Natural killer cell (primary cell): ENCODE data around the gene SMAGP. TPM values are rescaled to one million over a fixed set of nuclear protein-coding genes. Genes with fewer than 3 reads are reported as not detected.
"Not testable (repeated sequence)": the region's sequence is repeated elsewhere in the genome, so short reads cannot be mapped to it uniquely, and the experiment has no call there.

Experiments
- ATAC-seq, 3 donors: fragments of 150-1000 bp in 2 of 3; fragments of 200-7000 bp in 1 of 3; cut with Tn5 transposase; 1 replicate in 1 of 3; 2 replicates in 2 of 3; pipeline ENCODE4 v1.10.0; 2021; ENCODE audit warnings: mild to moderate bottlenecking in 2 of 3, moderate library complexity in 2 of 3
- DNase-seq, 2 donors: peaks; one replicate each; pipeline versions ENCODE4 v3.0.0 to v3.0.0-alpha.2; 2013 to 2021; ENCODE audit warnings: mixed read lengths in 1 of 2
- H3K27ac ChIP-seq: one replicate; pipeline ENCODE4 v1.5.1; 2013; ENCODE audit warnings: mild to moderate bottlenecking, low read length
- H3K27me3 ChIP-seq: one replicate; pipeline ENCODE4 v1.6.1; 2013; ENCODE audit warnings: low read length; ENCODE audit not compliant: control insufficient read depth, insufficient read depth
- H3K36me3 ChIP-seq: one replicate; pipeline ENCODE4 v1.6.1; 2013; ENCODE audit warnings: low read length; ENCODE audit not compliant: control insufficient read depth, insufficient read depth
- H3K4me1 ChIP-seq: one replicate; pipeline ENCODE4 v1.6.1; 2013; ENCODE audit warnings: low read length; ENCODE audit not compliant: control insufficient read depth, insufficient read depth
- H3K4me3 ChIP-seq: one replicate; pipeline ENCODE4 v1.5.1; 2013; ENCODE audit warnings: low read length
- H3K9me3 ChIP-seq: one replicate; pipeline ENCODE4 v1.6.1; 2013; ENCODE audit warnings: low read length; ENCODE audit not compliant: control insufficient read depth, insufficient read depth
- H3K27ac Mint-ChIP-seq, 2 donors: one replicate each; pipeline ENCODE4 v1.8.0; 2022; ENCODE audit warnings: mild to moderate bottlenecking in 2 of 2, mixed read lengths in 2 of 2, moderate library complexity in 1 of 2
- H3K27me3 Mint-ChIP-seq, 2 donors: one replicate each; pipeline ENCODE4 v1.8.0; 2022; ENCODE audit warnings: low read depth in 2 of 2, mixed read lengths in 2 of 2
- H3K36me3 Mint-ChIP-seq: one replicate; pipeline ENCODE4 v1.8.0; 2022; ENCODE audit warnings: mixed read lengths
- H3K4me1 Mint-ChIP-seq, 2 donors: one replicate each; pipeline ENCODE4 v1.8.0; 2022; ENCODE audit warnings: mixed read lengths in 2 of 2
- H3K4me3 Mint-ChIP-seq: one replicate; pipeline ENCODE4 v1.8.0; 2022; ENCODE audit warnings: mild to moderate bottlenecking, moderate library complexity, mixed read lengths
- H3K9me3 Mint-ChIP-seq, 2 donors: one replicate each; pipeline ENCODE4 v1.8.0; 2022; ENCODE audit warnings: mixed read lengths in 2 of 2
- WGBS: methylation state at CpG from one replicate; pipeline ENCODE4 v1.1.7; 2013; ENCODE audit warnings: missing lambda C conversion rate; ENCODE audit not compliant: insufficient coverage; 5-methylcytosine and 5-hydroxymethylcytosine counted together
- intact Hi-C: fragments of 100-400 bp; cut with micrococcal nuclease; formaldehyde crosslinking; loops from one replicate; pipeline ENCODE4 v1.14.2; 2022
- total RNA-seq, 4 donors: library from RNA; stranded (reverse); fragments of 120-200 nt in 1 of 4; gene quantifications; one replicate each; pipeline versions ENCODE4 v1.2.3 to v1.2.4, GENCODE V29; 2013 to 2022
- TF ChIP-seq, protein P1 (sequence below): fragments of 200-600 bp; IDR thresholded peaks from one replicate; pipeline ENCODE4 v1.8.0; 2022; ENCODE audit warnings: antibody characterized with exemption

The SMAGP gene
- total RNA-seq, 3 donors from 2014 or later (not counting 1 experiment from before 2014, with no cell fraction given): 6.5 to 26.2 (median 19.0) TPM

DNA sequence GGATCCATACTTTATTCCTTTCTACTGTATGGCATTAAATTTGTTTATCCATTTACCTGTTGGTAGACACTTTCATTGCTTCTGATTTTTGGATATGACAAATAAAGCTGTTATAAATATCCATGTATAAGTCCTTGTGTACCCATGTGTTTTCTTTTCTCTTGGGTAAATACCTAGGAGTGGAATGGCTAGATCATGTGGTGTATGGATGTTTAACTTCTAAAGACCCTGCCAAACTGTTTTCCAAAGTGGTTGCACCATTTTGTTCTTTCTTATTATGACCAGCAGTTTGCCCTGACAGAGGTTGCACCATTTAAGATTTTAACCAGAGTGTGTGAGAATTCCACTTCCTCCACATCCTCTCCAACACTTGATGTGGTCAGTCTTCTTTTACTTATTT lies 37.6 kb downstream of the SMAGP start:
- ATAC-seq (no peak), DNase-seq (no peak)
- H3K4me3 Mint-ChIP-seq: no peak overlapping the region
- H3K4me1 Mint-ChIP-seq: peaks cover 0 to under 1% of the 10 kb centered on the region in 2 donors
- no peak overlapping the region for H3K27ac Mint-ChIP-seq
- Histone ChIP-seq H3K4me1 (no peaks in the 10 kb centered on the region), H3K27ac (no peak overlapping the region), H3K9me3 (no peaks in the 10 kb centered on the region), H3K36me3 (no peaks in the 10 kb centered on the region), H3K4me3 (no peak overlapping the region), H3K27me3 (no peaks in the 10 kb centered on the region)
- no peaks in the 10 kb centered on the region for H3K9me3 Mint-ChIP-seq
- TF ChIP-seq, protein P1, sequence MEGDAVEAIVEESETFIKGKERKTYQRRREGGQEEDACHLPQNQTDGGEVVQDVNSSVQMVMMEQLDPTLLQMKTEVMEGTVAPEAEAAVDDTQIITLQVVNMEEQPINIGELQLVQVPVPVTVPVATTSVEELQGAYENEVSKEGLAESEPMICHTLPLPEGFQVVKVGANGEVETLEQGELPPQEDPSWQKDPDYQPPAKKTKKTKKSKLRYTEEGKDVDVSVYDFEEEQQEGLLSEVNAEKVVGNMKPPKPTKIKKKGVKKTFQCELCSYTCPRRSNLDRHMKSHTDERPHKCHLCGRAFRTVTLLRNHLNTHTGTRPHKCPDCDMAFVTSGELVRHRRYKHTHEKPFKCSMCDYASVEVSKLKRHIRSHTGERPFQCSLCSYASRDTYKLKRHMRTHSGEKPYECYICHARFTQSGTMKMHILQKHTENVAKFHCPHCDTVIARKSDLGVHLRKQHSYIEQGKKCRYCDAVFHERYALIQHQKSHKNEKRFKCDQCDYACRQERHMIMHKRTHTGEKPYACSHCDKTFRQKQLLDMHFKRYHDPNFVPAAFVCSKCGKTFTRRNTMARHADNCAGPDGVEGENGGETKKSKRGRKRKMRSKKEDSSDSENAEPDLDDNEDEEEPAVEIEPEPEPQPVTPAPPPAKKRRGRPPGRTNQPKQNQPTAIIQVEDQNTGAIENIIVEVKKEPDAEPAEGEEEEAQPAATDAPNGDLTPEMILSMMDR: no peak
- H3K27me3 Mint-ChIP-seq: no peaks in the 10 kb centered on the region
- intact Hi-C loops: no loop called here
- no peaks in the 10 kb centered on the region for H3K36me3 Mint-ChIP-seq

DNA sequence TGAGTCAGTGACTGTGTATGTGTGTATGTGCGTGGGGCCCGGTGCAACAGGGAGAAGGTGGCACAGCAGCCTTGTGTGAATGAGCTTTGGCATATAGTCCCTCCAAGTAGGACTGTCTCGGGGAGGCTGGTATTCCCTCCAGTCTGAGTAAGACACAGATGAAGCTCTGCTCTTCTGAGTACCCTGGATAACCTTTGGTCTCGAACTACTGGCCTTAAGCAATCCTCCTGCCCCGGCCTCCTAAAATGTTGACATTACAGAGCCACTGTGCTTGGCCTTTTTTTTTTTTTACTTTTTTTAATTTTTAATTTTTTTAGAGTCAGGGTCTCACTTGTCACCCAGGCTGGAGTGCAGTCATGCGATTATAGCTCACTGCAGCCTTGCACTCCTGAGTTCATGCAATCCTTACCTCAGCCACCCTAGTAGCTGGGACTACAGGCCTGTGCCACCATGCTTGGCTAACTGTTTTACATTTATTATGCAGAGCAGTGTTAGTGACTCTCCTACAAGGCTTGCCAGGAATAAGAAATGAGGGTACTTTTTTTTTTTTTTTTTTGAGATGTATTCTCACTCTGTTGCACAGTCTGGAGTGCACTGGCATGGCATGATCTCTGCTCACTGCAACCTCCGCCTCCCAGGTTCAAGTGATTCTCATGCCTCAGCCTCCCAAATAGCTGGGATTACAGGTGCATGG lies 41.0 kb downstream of the SMAGP start:
- ATAC-seq (no peak), DNase-seq (no peak)
- H3K9me3 Mint-ChIP-seq: no peaks in the 10 kb centered on the region
- TF ChIP-seq, protein P1: no peak
- Histone ChIP-seq H3K9me3 (no peaks in the 10 kb centered on the region), H3K27me3 (no peaks in the 10 kb centered on the region), H3K4me3 (no peak overlapping the region), H3K36me3 (no peaks in the 10 kb centered on the region), H3K4me1 (no peaks in the 10 kb centered on the region), H3K27ac (no peak overlapping the region)
- no peaks in the 10 kb centered on the region for H3K36me3 Mint-ChIP-seq
- H3K27ac Mint-ChIP-seq: no peak overlapping the region
- H3K4me1 Mint-ChIP-seq: no peaks in the 10 kb centered on the region
- no peak overlapping the region for H3K4me3 Mint-ChIP-seq
- no peaks in the 10 kb centered on the region for H3K27me3 Mint-ChIP-seq
- intact Hi-C loops: no loop called here
- WGBS: 98% methylated on average over 7 of the region's 7 CpGs

DNA sequence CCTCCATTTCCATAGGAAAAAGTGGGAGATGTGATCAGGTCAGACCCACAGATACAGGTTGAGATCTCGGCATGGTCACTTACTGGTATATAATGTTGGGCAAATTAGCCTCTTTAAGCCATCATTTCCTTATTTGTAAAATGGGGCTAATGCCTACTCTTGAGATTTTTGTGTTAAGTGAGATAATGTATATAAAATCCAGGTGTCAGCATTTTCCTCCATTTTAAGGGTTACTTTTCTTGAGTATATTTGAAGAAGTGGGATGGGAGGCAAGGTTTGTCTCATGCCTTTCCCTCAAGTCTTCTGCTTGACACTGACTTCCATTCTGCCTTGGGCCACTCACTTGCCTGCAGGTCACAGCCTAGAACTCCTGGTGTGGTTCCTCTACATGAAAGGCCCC lies 42.3 kb downstream of the SMAGP start:
- H3K27me3 Mint-ChIP-seq: no peaks in the 10 kb centered on the region
- intact Hi-C loops: no loop called here
- WGBS: 100% methylated on average over 1 of the region's 1 CpG

DNA sequence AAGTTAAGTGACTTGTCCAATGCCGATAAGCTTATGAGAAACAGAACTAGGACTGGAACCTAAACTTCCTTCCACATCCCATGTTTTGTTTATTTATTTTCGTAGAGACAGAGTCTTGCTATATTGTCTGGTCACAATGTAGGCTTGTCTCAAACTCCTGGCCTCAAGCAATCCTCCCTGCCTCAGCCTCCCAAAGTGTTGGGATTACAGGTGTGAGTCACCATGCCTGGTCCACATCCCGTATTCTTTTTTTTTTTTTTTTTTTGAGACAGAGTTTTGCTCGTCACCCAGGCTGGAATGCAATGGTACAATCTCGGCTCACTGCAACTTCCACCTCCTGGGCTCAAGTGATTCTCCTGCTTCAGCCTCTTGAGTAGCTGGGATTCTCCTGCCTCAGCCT lies 43.1 kb downstream of the SMAGP start:
- H3K4me3 ChIP-seq, H3K27ac ChIP-seq, H3K4me1 Mint-ChIP-seq, ATAC-seq, H3K27me3 Mint-ChIP-seq, H3K36me3 Mint-ChIP-seq, H3K4me1 ChIP-seq, H3K4me3 Mint-ChIP-seq, H3K9me3 ChIP-seq, H3K27me3 ChIP-seq, H3K27ac Mint-ChIP-seq, DNase-seq, H3K9me3 Mint-ChIP-seq, H3K36me3 ChIP-seq, intact Hi-C loops: not testable (repeated sequence)
- WGBS: 91% methylated on average over 5 of the region's 5 CpGs

More for the DNA sequence above, 42.3 kb downstream of the SMAGP start:
- H3K27me3 ChIP-seq: no peaks in the 10 kb centered on the region
- H3K36me3 ChIP-seq: no peaks in the 10 kb centered on the region
- Mint-ChIP-seq H3K4me1 (no peaks in the 10 kb centered on the region), H3K9me3 (no peaks in the 10 kb centered on the region), H3K36me3 (no peaks in the 10 kb centered on the region), H3K4me3 (no peak overlapping the region), H3K27ac (no peak overlapping the region)
- DNase-seq (no peak), ATAC-seq (no peak)
- no peaks in the 10 kb centered on the region for H3K4me1 ChIP-seq
- no peak overlapping the region for H3K27ac ChIP-seq
- TF ChIP-seq, protein P1: no peak
- no peak overlapping the region for H3K4me3 ChIP-seq
- no peaks in the 10 kb centered on the region for H3K9me3 ChIP-seq
